HL-60 (cell line): ENCODE data around the gene LRRC71.

Source experiments
- CTCF ChIP-seq: IDR thresholded peaks from one replicate; pipeline ENCODE4 v1.5.1; 2011; ENCODE audit warnings: low read length, control low read depth, inconsistent platforms; ENCODE audit not compliant: insufficient read depth
- POLR2AphosphoS5 ChIP-seq: IDR thresholded peaks from 2 replicates; pipeline ENCODE4 v1.6.1; 2012; ENCODE audit warnings: low read depth

GRCh38 chr1:156912310-156912709 is 8.1 kb upstream of the LRRC71 start:
- no peak for TF ChIP-seq POLR2AphosphoS5
- TF ChIP-seq CTCF = no peak
